Large intestine (tissue), 3 donors: ENCODE results near the gene CCDC159. TPM values are rescaled to one million over a fixed set of nuclear protein-coding genes. Genes with fewer than 3 reads are reported as not detected.
"Not testable (repeated sequence)": the region's sequence is repeated elsewhere in the genome, so short reads cannot be mapped to it uniquely, and the experiment has no call there.

Experiments used
- DNase-seq, 2 donors: peaks; one replicate each; pipeline versions ENCODE4 v3.0.0 to v3.0.0-alpha.2; 2013
- H3K27ac ChIP-seq: one replicate; pipeline ENCODE4 v1.5.1; 2013; ENCODE audit warnings: low read length
- H3K27me3 ChIP-seq: 2 replicates; pipeline ENCODE4 v1.6.1; 2013; ENCODE audit warnings: low read length; ENCODE audit not compliant: control insufficient read depth, insufficient read depth
- H3K36me3 ChIP-seq: 2 replicates; pipeline ENCODE4 v1.6.1; 2013; ENCODE audit warnings: low read length; ENCODE audit not compliant: control insufficient read depth, insufficient read depth
- H3K4me1 ChIP-seq: one replicate; pipeline ENCODE4 v1.6.1; 2013; ENCODE audit warnings: low read length; ENCODE audit not compliant: control insufficient read depth, insufficient read depth
- H3K4me3 ChIP-seq: one replicate; pipeline ENCODE4 v1.5.1; 2013; ENCODE audit warnings: low read length
- H3K9me3 ChIP-seq: one replicate; pipeline ENCODE4 v1.6.1; 2013; ENCODE audit warnings: mild to moderate bottlenecking, low read depth, low read length, moderate library complexity; ENCODE audit not compliant: control insufficient read depth
- WGBS: methylation state at CpG from one replicate; pipeline ENCODE4 v1.1.5; 2013; ENCODE audit warnings: low lambda C conversion rate; ENCODE audit not compliant: insufficient coverage; 5-methylcytosine and 5-hydroxymethylcytosine counted together
- polyA plus RNA-seq: library from polyadenylated mRNA; unstranded; fragments of 120-200 nt; gene quantifications from one replicate; pipeline ENCODE4 v1.2.1, GENCODE V29; 2013

CCDC159 gene
- polyA plus RNA-seq, 1 donor: 48.0 TPM

GRCh38 chr19:11323601-11324078 lies 22.7 kb upstream of the CCDC159 start:
- WGBS: no CpG with 5 or more reads among the region's 5 CpGs
- Histone ChIP-seq H3K27me3 (no peaks in the 10 kb centered on the region), H3K27ac (peak overlapping the region; percentile 53), H3K36me3 (peaks cover 40% of the 10 kb centered on the region), H3K4me1 (peaks cover 13% of the 10 kb centered on the region), H3K9me3 (no peaks in the 10 kb centered on the region), H3K4me3 (no peak overlapping the region)
- no peak for DNase-seq

GRCh38 chr19:11324079-11324661 lies 22.1 kb upstream of the CCDC159 start:
- Histone ChIP-seq H3K4me1 (peaks cover 13% of the 10 kb centered on the region), H3K36me3 (peaks cover 44% of the 10 kb centered on the region), H3K4me3 (no peak overlapping the region), H3K27me3 (no peaks in the 10 kb centered on the region), H3K27ac (peak overlapping the region; percentile 53), H3K9me3 (no peaks in the 10 kb centered on the region)
- peak; percentile 47 to 75 for DNase-seq
- WGBS: no CpG with 5 or more reads among the region's 10 CpGs

GRCh38 chr19:11324748-11325389 lies 21.4 kb upstream of the CCDC159 start:
- WGBS: no CpG with 5 or more reads among the region's 17 CpGs
- H3K4me3 ChIP-seq: no peak overlapping the region

GRCh38 chr19:11325544-11325943 lies 20.8 kb upstream of the CCDC159 start:
- Histone ChIP-seq H3K36me3 (peaks cover 53% of the 10 kb centered on the region), H3K4me3 (no peak overlapping the region), H3K27ac (no peak overlapping the region), H3K9me3 (no peaks in the 10 kb centered on the region), H3K27me3 (no peaks in the 10 kb centered on the region), H3K4me1 (peaks cover 13% of the 10 kb centered on the region)
- WGBS: 100% methylated on average over 1 of the region's 7 CpGs
- no peak for DNase-seq

More at GRCh38 chr19:11324748-11325389, 21.4 kb upstream of the CCDC159 start:
- H3K27ac ChIP-seq: no peak overlapping the region
- peaks cover 48% of the 10 kb centered on the region for H3K36me3 ChIP-seq
- peaks cover 13% of the 10 kb centered on the region for H3K4me1 ChIP-seq
- no peaks in the 10 kb centered on the region for H3K27me3 ChIP-seq
- no peaks in the 10 kb centered on the region for H3K9me3 ChIP-seq
- no peak for DNase-seq

- Histone ChIP-seq H3K27me3 (no peaks in the 10 kb centered on the region), H3K36me3 (peaks cover 72% of the 10 kb centered on the region)
Measured at GRCh38 chr19:11330127-11330526, 16.2 kb upstream of the CCDC159 start.

GRCh38 chr19:11331502-11331901 lies 14.8 kb upstream of the CCDC159 start:
- Histone ChIP-seq H3K27me3 (no peaks in the 10 kb centered on the region), H3K36me3 (peaks cover 77% of the 10 kb centered on the region), H3K9me3 (no peaks in the 10 kb centered on the region), H3K4me3 (no peak overlapping the region), H3K27ac (no peak overlapping the region), H3K4me1 (peaks cover 6% of the 10 kb centered on the region)
- no peak for DNase-seq
- WGBS: 92% methylated on average over 4 of the region's 4 CpGs

More at GRCh38 chr19:11330127-11330526, 16.2 kb upstream of the CCDC159 start:
- WGBS: no CpG with 5 or more reads among the region's 4 CpGs
- DNase-seq: no peak
- H3K9me3 ChIP-seq: no peaks in the 10 kb centered on the region
- no peaks in the 10 kb centered on the region for H3K4me1 ChIP-seq
- no peak overlapping the region for H3K4me3 ChIP-seq
- H3K27ac ChIP-seq: no peak overlapping the region

GRCh38 chr19:11332822-11333221 lies 13.5 kb upstream of the CCDC159 start:
- H3K4me1 ChIP-seq: peaks cover 16% of the 10 kb centered on the region
- 100% methylated on average over 1 of the region's 5 CpGs for WGBS
- H3K9me3 ChIP-seq: no peaks in the 10 kb centered on the region
- H3K4me3 ChIP-seq: no peak overlapping the region
- peaks cover 72% of the 10 kb centered on the region for H3K36me3 ChIP-seq
- no peak overlapping the region for H3K27ac ChIP-seq
- no peak for DNase-seq
- no peaks in the 10 kb centered on the region for H3K27me3 ChIP-seq

GRCh38 chr19:11333838-11334237 lies 12.5 kb upstream of the CCDC159 start:
- not testable (repeated sequence) for H3K27ac ChIP-seq, DNase-seq, H3K4me3 ChIP-seq, H3K9me3 ChIP-seq, H3K27me3 ChIP-seq
- no CpG with 5 or more reads among the region's 9 CpGs for WGBS
- H3K36me3 ChIP-seq: peaks cover 69% of the 10 kb centered on the region
- peaks cover 16% of the 10 kb centered on the region for H3K4me1 ChIP-seq

GRCh38 chr19:11335449-11336146 lies 10.7 kb upstream of the CCDC159 start:
- Histone ChIP-seq H3K36me3 (peaks cover 57% of the 10 kb centered on the region), H3K4me3 (no peak overlapping the region), H3K27ac (no peak overlapping the region), H3K9me3 (no peaks in the 10 kb centered on the region), H3K4me1 (peaks cover 20% of the 10 kb centered on the region), H3K27me3 (no peaks in the 10 kb centered on the region)
- no peak for DNase-seq
- WGBS: no CpG with 5 or more reads among the region's 17 CpGs

- H3K9me3 ChIP-seq: no peaks in the 10 kb centered on the region
- H3K27me3 ChIP-seq: no peaks in the 10 kb centered on the region
- DNase-seq: no peak
- H3K4me1 ChIP-seq: peaks cover 20% of the 10 kb centered on the region
- peaks cover 56% of the 10 kb centered on the region for H3K36me3 ChIP-seq
- WGBS: no CpG with 5 or more reads among the region's 14 CpGs
- H3K4me3 ChIP-seq: peak overlapping the region; percentile 84
- H3K27ac ChIP-seq: no peak overlapping the region
Measured at GRCh38 chr19:11337080-11337479, 9.2 kb upstream of the CCDC159 start.
